B cell (primary cell): ENCODE data around the gene CATSPERB. TPM values are rescaled to one million over a fixed set of nuclear protein-coding genes. Genes with fewer than 3 reads are reported as not detected.

ENCODE experiments used
- ATAC-seq: fragments of 200-7000 bp; cut with Tn5 transposase; one replicate; pipeline ENCODE4 v1.10.0; 2021; ENCODE audit warnings: low read depth, mild to moderate bottlenecking, moderate number of reproducible peaks, moderate library complexity
- CTCF ChIA-PET: fragments of 350-600 bp; sonication (Branson Sonifier 250); formaldehyde crosslinking; loops from one replicate; lab custom pipeline; 2021; ENCODE audit warnings: antibody characterized with exemption, inconsistent platforms; lab: Charles Lee
- POLR2A ChIA-PET: fragments of 350-600 bp; sonication (Branson Sonifier 250); formaldehyde crosslinking; loops from one replicate; lab custom pipeline; 2021; ENCODE audit warnings: antibody characterized with exemption; lab: Charles Lee
- DNase-seq: peaks from one replicate; pipeline ENCODE4 v3.0.0; 2013
- H2AFZ ChIP-seq: 2 replicates; pipeline ENCODE4 v1.6.1; 2012; ENCODE audit warnings: mild to moderate bottlenecking, low read depth, low read length; ENCODE audit not compliant: insufficient read depth, poor library complexity, severe bottlenecking
- H3K27ac ChIP-seq, 2 donors: 1 replicate in 1 of 2; 2 replicates in 1 of 2; pipeline ENCODE4 v1.5.1; 2012 to 2013; ENCODE audit warnings: low read length in 2 of 2, mild to moderate bottlenecking in 2 of 2, moderate library complexity in 1 of 2
- H3K27me3 ChIP-seq, 4 experiments: fragments of 200-600 bp in 1 of 4; sonication (generic) in 1 of 4; replicated peaks in 1 of 4; 1 replicate in 2 of 4; 2 replicates in 2 of 4; pipeline versions ENCODE4 v1.6.1 to v1.7.0; 2013 to 2016; ENCODE audit warnings: low read length in 3 of 4, mild to moderate bottlenecking in 2 of 4, mixed read lengths in 1 of 4, moderate library complexity in 1 of 4; ENCODE audit not compliant: insufficient read depth in 4 of 4, control insufficient read depth in 3 of 4; ENCODE audit errors: control extremely low read depth in 1 of 4
- H3K36me3 ChIP-seq, 2 experiments: replicated peaks in 1 of 2; 1 replicate in 1 of 2; 2 replicates in 1 of 2; pipeline versions ENCODE4 v1.6.1 to v1.7.1; 2013; ENCODE audit warnings: low read length in 1 of 2; ENCODE audit not compliant: insufficient read depth in 2 of 2, control insufficient read depth in 1 of 2; ENCODE audit errors: control extremely low read depth in 1 of 2, extremely low read depth in 1 of 2
- H3K4me1 ChIP-seq, 2 donors: fragments of 200-600 bp in 1 of 2; sonication (generic) in 1 of 2; 1 replicate in 1 of 2; 2 replicates in 1 of 2; pipeline versions ENCODE4 v1.5.1 to v1.6.1; 2013 to 2017; ENCODE audit warnings: low read length in 2 of 2; ENCODE audit not compliant: control insufficient read depth in 2 of 2, insufficient read depth in 2 of 2
- H3K4me2 ChIP-seq: replicated peaks from 2 replicates; pipeline ENCODE3; 2012; ENCODE audit warnings: mild to moderate bottlenecking, low read depth, low read length; ENCODE audit not compliant: poor library complexity, severe bottlenecking
- H3K4me3 ChIP-seq, 5 experiments: fragments of 200-600 bp in 1 of 5; sonication (generic) in 1 of 5; 1 replicate in 3 of 5; 2 replicates in 2 of 5; pipeline versions ENCODE4 v1.5.1 to v1.7.0; 2011 to 2016; ENCODE audit warnings: low read length in 4 of 5, mild to moderate bottlenecking in 4 of 5, low read depth in 2 of 5, control low read depth in 1 of 5, moderate library complexity in 1 of 5; ENCODE audit not compliant: insufficient read depth in 1 of 5; ENCODE audit errors: control extremely low read depth in 1 of 5, extremely low read depth in 1 of 5
- H3K79me2 ChIP-seq: fragments of 200-600 bp; sonication (generic); one replicate; pipeline ENCODE4 v1.6.0; 2016; ENCODE audit warnings: low read length; ENCODE audit not compliant: control insufficient read depth, insufficient read depth
- H3K9ac ChIP-seq: fragments of 200-600 bp; sonication (generic); 2 replicates; pipeline ENCODE4 v1.6.1; 2017; ENCODE audit warnings: mild to moderate bottlenecking, low read length, moderate library complexity
- H3K9me3 ChIP-seq, 3 donors: one replicate each; pipeline versions ENCODE4 v1.6.1 to v1.7.1; 2013; ENCODE audit warnings: low read length in 2 of 3; ENCODE audit not compliant: control insufficient read depth in 2 of 3, insufficient read depth in 1 of 3; ENCODE audit errors: control extremely low read depth in 1 of 3
- H4K20me1 ChIP-seq: 2 replicates; pipeline ENCODE4 v1.6.0; 2012; ENCODE audit warnings: mild to moderate bottlenecking, low read length; ENCODE audit not compliant: insufficient read depth, control insufficient read depth, poor library complexity, severe bottlenecking
- H3K27ac Mint-ChIP-seq: one replicate; pipeline ENCODE4 v1.8.0; 2021; ENCODE audit warnings: mixed read lengths
- H3K27me3 Mint-ChIP-seq: one replicate; pipeline ENCODE4 v1.8.0; 2021; ENCODE audit warnings: mixed read lengths
- H3K4me1 Mint-ChIP-seq: one replicate; pipeline ENCODE4 v1.8.0; 2021; ENCODE audit warnings: mixed read lengths
- H3K4me3 Mint-ChIP-seq: one replicate; pipeline ENCODE4 v1.8.0; 2021; ENCODE audit warnings: mixed read lengths
- H3K9me3 Mint-ChIP-seq: one replicate; pipeline ENCODE4 v1.8.0; 2022; ENCODE audit warnings: mixed read lengths; ENCODE audit not compliant: insufficient read depth
- CTCF ChIP-seq: fragments of 200-600 bp; IDR thresholded peaks from one replicate; pipeline ENCODE4 v1.8.0; 2022; ENCODE audit warnings: antibody characterized with exemption, mild to moderate bottlenecking
- EZH2 ChIP-seq: IDR thresholded peaks from 2 replicates; pipeline ENCODE4 v1.6.1; 2012; ENCODE audit warnings: borderline replicate concordance, low read depth, mild to moderate bottlenecking, moderate library complexity, low read length; ENCODE audit not compliant: insufficient read depth, poor library complexity, severe bottlenecking
- WGBS: methylation state at CpG from one replicate; pipeline ENCODE4 v1.1.5; 2013; ENCODE audit warnings: missing lambda C conversion rate; ENCODE audit not compliant: insufficient coverage; 5-methylcytosine and 5-hydroxymethylcytosine counted together
- intact Hi-C: fragments of 100-400 bp; cut with micrococcal nuclease; formaldehyde crosslinking; loops from one replicate; pipeline ENCODE4 v1.10.0; 2022
- polyA plus RNA-seq: library from polyadenylated mRNA; depleted of rRNA; stranded (reverse); fragments of >200 nt; gene quantifications from 2 replicates; pipeline ENCODE4 v1.2.3, GENCODE V29; 2012
- total RNA-seq, 2 donors: library from RNA; stranded (reverse); fragments of 120-200 nt in 1 of 2; gene quantifications; 1 replicate in 1 of 2; 2 replicates in 1 of 2; pipeline versions ENCODE4 v1.2.3 to v1.2.4, GENCODE V29; 2013 to 2022

CATSPERB gene
- total and polyA plus RNA-seq, 2 donors (not counting 1 experiment from before 2014, with no cell fraction given) = 0.12 to 0.18 TPM

GRCh38 chr14:91745344-91745743 is 13.5 kb upstream of the CATSPERB start:
- H3K27ac ChIP-seq = no peak overlapping the region
- no peak overlapping the region for H2AFZ ChIP-seq
- DNase-seq = no peak
- no peak for ATAC-seq
- H3K4me1 ChIP-seq = no peaks in the 10 kb centered on the region
- H4K20me1 ChIP-seq = no peaks in the 10 kb centered on the region
- no peak overlapping the region for H3K4me3 Mint-ChIP-seq
- H3K36me3 ChIP-seq = no peaks in the 10 kb centered on the region
- H3K9me3 ChIP-seq = peaks cover 0 to 1% (median 0%) of the 10 kb centered on the region in 3 donors
- WGBS = no CpG with 5 or more reads among the region's 1 CpG
- ChIA-PET CTCF (no interaction called here), POLR2A (no interaction called here)
- no peak overlapping the region for H3K9ac ChIP-seq
- TF ChIP-seq EZH2 (no peak), CTCF (no peak)
- no peak overlapping the region for H3K4me2 ChIP-seq
- no peaks in the 10 kb centered on the region for H3K79me2 ChIP-seq
- H3K27me3 ChIP-seq = peaks cover 0 to 3% (median 1%) of the 10 kb centered on the region in 4 experiments
- no peak overlapping the region for H3K4me3 ChIP-seq
- intact Hi-C loops = no loop called here
- H3K4me1 Mint-ChIP-seq = no peaks in the 10 kb centered on the region
- H3K27me3 Mint-ChIP-seq = peaks cover 21% of the 10 kb centered on the region
- H3K9me3 Mint-ChIP-seq = peaks cover 2% of the 10 kb centered on the region
- no peak overlapping the region for H3K27ac Mint-ChIP-seq

- TF ChIP-seq CTCF (no peak), EZH2 (no peak)
- Mint-ChIP-seq H3K27ac (no peak overlapping the region), H3K9me3 (peaks cover 2% of the 10 kb centered on the region), H3K27me3 (peaks cover 12% of the 10 kb centered on the region), H3K4me3 (no peak overlapping the region), H3K4me1 (no peaks in the 10 kb centered on the region)
- Histone ChIP-seq H4K20me1 (no peaks in the 10 kb centered on the region), H3K27ac (no peak overlapping the region), H3K4me2 (no peak overlapping the region), H3K4me3 (no peak overlapping the region), H3K79me2 (no peaks in the 10 kb centered on the region), H3K9me3 (peaks cover 0 to 3% (median 0%) of the 10 kb centered on the region in 3 donors), H2AFZ (no peak overlapping the region), H3K4me1 (no peaks in the 10 kb centered on the region), H3K36me3 (no peaks in the 10 kb centered on the region), H3K9ac (no peak overlapping the region), H3K27me3 (peaks cover 0 to 3% (median 1%) of the 10 kb centered on the region in 4 experiments)
- CTCF ChIA-PET = no interaction called here
- WGBS = no CpG with 5 or more reads among the region's 2 CpGs
- no peak for ATAC-seq
- POLR2A ChIA-PET = no interaction called here
- intact Hi-C loops = no loop called here
- no peak for DNase-seq
These were observed 12.2 kb upstream of the CATSPERB start for GRCh38 chr14:91744068-91744480.
